Measurements from ENCODE around the gene VTI1A. TPM values are rescaled to one million over a fixed set of nuclear protein-coding genes. Genes with fewer than 3 reads are reported as not detected.

The VTI1A gene
- total and polyA plus RNA-seq, 2 experiments from 2014 or later, result 20.4 to 39.8 TPM

DNA sequence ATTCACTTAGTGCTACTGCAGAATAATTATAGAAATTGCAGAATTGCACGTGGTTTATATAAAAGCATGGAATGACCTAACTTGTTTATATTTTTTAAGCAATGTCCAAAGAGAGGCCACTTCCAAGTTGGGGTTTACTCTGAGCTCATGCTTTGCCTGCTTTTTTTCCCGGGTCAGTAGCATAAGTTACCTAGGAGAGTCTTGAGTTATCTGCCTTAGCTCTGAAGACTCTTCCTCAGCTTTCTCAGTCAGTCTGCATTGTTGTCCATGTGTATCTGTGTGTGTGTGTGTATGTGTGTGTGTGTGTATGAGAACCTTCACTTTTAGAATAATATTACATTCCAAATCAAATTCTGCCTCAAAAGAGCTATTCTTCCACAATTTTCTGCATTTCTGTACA is 263.5 kb downstream of the VTI1A start:
- Histone ChIP-seq H3K27me3 (no peaks in the 10 kb centered on the region), H3K9me2 (replicated peaks; ENCODE audit: insufficient read depth) (no peaks in the 10 kb centered on the region), H3K4me2 (no peak overlapping the region), H3K4me1 (ENCODE audit: insufficient read depth) (no peaks in the 10 kb centered on the region), H4K20me1 (ENCODE audit: insufficient read depth, poor library complexity, severe bottlenecking) (no peaks in the 10 kb centered on the region), H3K9me3 (ENCODE audit: low read depth) (no peaks in the 10 kb centered on the region), H3K79me2 (no peaks in the 10 kb centered on the region), H2AFZ (no peak overlapping the region), H3K4me3 (no peak overlapping the region), H3K27ac (no peak overlapping the region), H3K36me3 (replicated peaks; ENCODE audit: insufficient read depth, low read depth) (no peaks in the 10 kb centered on the region)
- DNase-seq (ENCODE audit: low spot score), result no peak
- WGBS (ENCODE audit: low lambda C conversion rate, missing lambda C conversion rate), result 92% methylated on average over 2 of the region's 2 CpGs
- TF ChIP-seq, protein P1, sequence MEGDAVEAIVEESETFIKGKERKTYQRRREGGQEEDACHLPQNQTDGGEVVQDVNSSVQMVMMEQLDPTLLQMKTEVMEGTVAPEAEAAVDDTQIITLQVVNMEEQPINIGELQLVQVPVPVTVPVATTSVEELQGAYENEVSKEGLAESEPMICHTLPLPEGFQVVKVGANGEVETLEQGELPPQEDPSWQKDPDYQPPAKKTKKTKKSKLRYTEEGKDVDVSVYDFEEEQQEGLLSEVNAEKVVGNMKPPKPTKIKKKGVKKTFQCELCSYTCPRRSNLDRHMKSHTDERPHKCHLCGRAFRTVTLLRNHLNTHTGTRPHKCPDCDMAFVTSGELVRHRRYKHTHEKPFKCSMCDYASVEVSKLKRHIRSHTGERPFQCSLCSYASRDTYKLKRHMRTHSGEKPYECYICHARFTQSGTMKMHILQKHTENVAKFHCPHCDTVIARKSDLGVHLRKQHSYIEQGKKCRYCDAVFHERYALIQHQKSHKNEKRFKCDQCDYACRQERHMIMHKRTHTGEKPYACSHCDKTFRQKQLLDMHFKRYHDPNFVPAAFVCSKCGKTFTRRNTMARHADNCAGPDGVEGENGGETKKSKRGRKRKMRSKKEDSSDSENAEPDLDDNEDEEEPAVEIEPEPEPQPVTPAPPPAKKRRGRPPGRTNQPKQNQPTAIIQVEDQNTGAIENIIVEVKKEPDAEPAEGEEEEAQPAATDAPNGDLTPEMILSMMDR (IDR thresholded peaks at IDR 0.05; ENCODE audit: poor library complexity), result no peak
- TF ChIP-seq EZH2phosphoT487 (IDR thresholded peaks at IDR 0.05; ENCODE audit: low read depth, severe bottlenecking, unreplicated experiment) (no peak), EZH2 (IDR thresholded peaks at IDR 0.05; ENCODE audit: borderline replicate concordance) (no peak)

GRCh38 chr10:112711366-112711765 is 264.4 kb downstream of the VTI1A start:
- DNase-seq (ENCODE audit: low spot score), result no peak
- no peaks in the 10 kb centered on the region for H3K36me3 ChIP-seq (replicated peaks; ENCODE audit: insufficient read depth, low read depth)
- H3K79me2 ChIP-seq, result no peaks in the 10 kb centered on the region
- H3K4me3 ChIP-seq, result no peak overlapping the region
- TF ChIP-seq EZH2 (IDR thresholded peaks at IDR 0.05; ENCODE audit: borderline replicate concordance) (no peak), EZH2phosphoT487 (IDR thresholded peaks at IDR 0.05; ENCODE audit: low read depth, severe bottlenecking, unreplicated experiment) (no peak)
- TF ChIP-seq, protein P1 (IDR thresholded peaks at IDR 0.05; ENCODE audit: poor library complexity), result no peak
- 90% methylated on average over 8 of the region's 8 CpGs for WGBS (ENCODE audit: low lambda C conversion rate, missing lambda C conversion rate)
- H3K9me2 ChIP-seq (replicated peaks; ENCODE audit: insufficient read depth), result no peaks in the 10 kb centered on the region
- H4K20me1 ChIP-seq (ENCODE audit: insufficient read depth, poor library complexity, severe bottlenecking), result no peaks in the 10 kb centered on the region
- no peaks in the 10 kb centered on the region for H3K4me1 ChIP-seq (ENCODE audit: insufficient read depth)
- H2AFZ ChIP-seq, result no peak overlapping the region
- no peak overlapping the region for H3K27ac ChIP-seq
- H3K27me3 ChIP-seq, result no peaks in the 10 kb centered on the region
- H3K9me3 ChIP-seq (ENCODE audit: low read depth), result no peaks in the 10 kb centered on the region
- H3K4me2 ChIP-seq, result no peak overlapping the region

- Histone ChIP-seq H4K20me1 (ENCODE audit: insufficient read depth, poor library complexity, severe bottlenecking) (no peaks in the 10 kb centered on the region), H3K36me3 (replicated peaks; ENCODE audit: insufficient read depth, low read depth) (no peaks in the 10 kb centered on the region), H3K9me3 (ENCODE audit: low read depth) (no peaks in the 10 kb centered on the region), H3K4me2 (no peak overlapping the region), H3K9me2 (replicated peaks; ENCODE audit: insufficient read depth) (no peaks in the 10 kb centered on the region), H2AFZ (no peak overlapping the region), H3K4me1 (ENCODE audit: insufficient read depth) (no peaks in the 10 kb centered on the region), H3K27ac (no peak overlapping the region), H3K27me3 (no peaks in the 10 kb centered on the region), H3K79me2 (no peaks in the 10 kb centered on the region), H3K4me3 (no peak overlapping the region)
- TF ChIP-seq EZH2 (IDR thresholded peaks at IDR 0.05; ENCODE audit: borderline replicate concordance), result no peak
- TF ChIP-seq, protein P1 (IDR thresholded peaks at IDR 0.05; ENCODE audit: poor library complexity), result no peak
- TF ChIP-seq EZH2phosphoT487 (IDR thresholded peaks at IDR 0.05; ENCODE audit: low read depth, severe bottlenecking, unreplicated experiment), result no peak
- 73% methylated on average over 2 of the region's 2 CpGs for WGBS (ENCODE audit: low lambda C conversion rate, missing lambda C conversion rate)
- no peak for DNase-seq (ENCODE audit: low spot score)
Observed at GRCh38 chr10:112712536-112712935, 265.5 kb downstream of the VTI1A start.

DNA sequence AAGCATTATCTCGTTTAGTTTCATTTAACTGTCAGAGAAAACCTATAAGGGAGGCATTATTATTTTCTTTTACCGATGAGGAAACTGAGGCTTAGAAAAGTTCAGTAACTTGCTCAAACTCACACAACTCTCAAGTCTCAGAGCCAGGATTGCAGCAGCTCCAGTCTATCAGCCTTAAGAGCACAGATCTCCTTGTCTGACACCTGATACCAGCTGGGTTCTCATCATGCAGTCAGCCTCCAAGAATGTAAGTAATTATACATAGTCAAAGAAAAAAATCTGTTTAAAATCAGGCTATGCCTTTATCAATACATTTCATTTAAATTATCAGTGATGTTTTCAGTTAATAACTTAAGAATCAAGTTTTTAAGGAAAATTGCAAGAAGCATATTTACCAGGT is 266.4 kb downstream of the VTI1A start:
- Histone ChIP-seq H3K4me3 (no peak overlapping the region), H3K9me2 (replicated peaks; ENCODE audit: insufficient read depth) (no peaks in the 10 kb centered on the region), H3K36me3 (replicated peaks; ENCODE audit: insufficient read depth, low read depth) (no peaks in the 10 kb centered on the region), H3K27me3 (no peaks in the 10 kb centered on the region), H2AFZ (no peak overlapping the region), H3K27ac (no peak overlapping the region), H3K9me3 (ENCODE audit: low read depth) (no peaks in the 10 kb centered on the region), H4K20me1 (ENCODE audit: insufficient read depth, poor library complexity, severe bottlenecking) (no peaks in the 10 kb centered on the region), H3K79me2 (no peaks in the 10 kb centered on the region), H3K4me2 (no peak overlapping the region), H3K4me1 (ENCODE audit: insufficient read depth) (no peaks in the 10 kb centered on the region)
- DNase-seq (ENCODE audit: low spot score), result no peak
- TF ChIP-seq, protein P1 (IDR thresholded peaks at IDR 0.05; ENCODE audit: poor library complexity), result no peak
- TF ChIP-seq EZH2phosphoT487 (IDR thresholded peaks at IDR 0.05; ENCODE audit: low read depth, severe bottlenecking, unreplicated experiment), result no peak
- TF ChIP-seq EZH2 (IDR thresholded peaks at IDR 0.05; ENCODE audit: borderline replicate concordance), result no peak
- WGBS (ENCODE audit: low lambda C conversion rate, missing lambda C conversion rate), result 84% methylated on average over 2 of the region's 2 CpGs
